HepG2 (cell line): ENCODE results near the gene GPX5. TPM values are rescaled to one million over a fixed set of nuclear protein-coding genes. Genes with fewer than 3 reads are reported as not detected.

Experiments used
- ATAC-seq: fragments of 200-7000 bp; cut with Tn5 transposase; 3 replicates; pipeline ENCODE4 v1.9.1; 2020; ENCODE audit warnings: mild to moderate bottlenecking, moderate library complexity
- BruUV-seq: library from RNA; stranded (reverse); fragments of 400-500 nt; replicated peaks from 2 replicates; lab custom pipeline; 2021; lab: Mats Ljungman, UMichigan
- CTCF ChIA-PET: fragments of 300-600 bp; formaldehyde crosslinking; extraction: SDS; loops from one replicate; lab custom pipeline; 2021; ENCODE audit warnings: low total read pairs, inconsistent platforms, low intra/inter-chr PET ratio; lab: Yijun Ruan, JAX
- POLR2A ChIA-PET: fragments of 350-600 bp; sonication (Branson Sonifier 250); formaldehyde crosslinking; loops from one replicate; lab custom pipeline; 2020; ENCODE audit warnings: antibody characterized with exemption, inconsistent platforms; lab: Yijun Ruan, JAX
- DNase-seq: peaks from one replicate; pipeline ENCODE4 v3.0.0-alpha.2; 2015; ENCODE audit warnings: low spot score
- FAIRE-seq: peaks from 3 replicates; lab custom pipeline; 2011; peaks lifted over from hg19 to GRCh38; lab: Jason Lieb, UNC
- H2AFZ ChIP-seq: one replicate; pipeline ENCODE4 v1.6.1; 2011; ENCODE audit warnings: low read length, inconsistent platforms
- H3K27ac ChIP-seq: fragments of 300-600 bp; 3 replicates; pipeline ENCODE4 v1.8.0; 2011; ENCODE audit warnings: mixed run types, mild to moderate bottlenecking, mixed read lengths, low read length, inconsistent platforms; ENCODE audit not compliant: insufficient read depth; ENCODE audit errors: extremely low read length
- H3K27me3 ChIP-seq, 2 experiments: fragments of 200-600 bp in 1 of 2; 2 replicates in 1 of 2; 3 replicates in 1 of 2; pipeline versions ENCODE4 v1.6.0 to v1.8.0; 2011; ENCODE audit warnings: low read length in 2 of 2, mild to moderate bottlenecking in 2 of 2, moderate library complexity in 2 of 2, inconsistent platforms in 1 of 2; ENCODE audit not compliant: insufficient read depth in 2 of 2, control insufficient read depth in 1 of 2
- H3K36me3 ChIP-seq, 2 experiments: fragments of 200-600 bp in 1 of 2; replicated peaks in 1 of 2; 2 replicates in 1 of 2; 3 replicates in 1 of 2; pipeline versions ENCODE4 v1.5.1 to v1.8.0; 2011; ENCODE audit warnings: low read length in 2 of 2, inconsistent platforms in 1 of 2; ENCODE audit not compliant: insufficient read depth in 2 of 2, control insufficient read depth in 1 of 2
- H3K4me1 ChIP-seq: 2 replicates; pipeline ENCODE4 v1.5.1; 2012; ENCODE audit warnings: low read length, inconsistent platforms; ENCODE audit not compliant: insufficient read depth
- H3K4me2 ChIP-seq: 2 replicates; pipeline ENCODE4 v1.6.0; 2011; ENCODE audit warnings: low read depth, low read length, inconsistent platforms
- H3K4me3 ChIP-seq, 3 experiments: fragments of 200-600 bp in 1 of 3; sonication (generic), shearing (Covaris generic) in 1 of 3; replicated peaks in 1 of 3; 2 replicates each; pipeline ENCODE4 v1.5.1; 2011 to 2016; ENCODE audit warnings: low read length in 3 of 3, inconsistent platforms in 2 of 3, low read depth in 2 of 3, mild to moderate bottlenecking in 2 of 3, control low read depth in 1 of 3, mixed read lengths in 1 of 3; ENCODE audit not compliant: insufficient read depth in 1 of 3
- H3K79me2 ChIP-seq: one replicate; pipeline ENCODE4 v1.6.1; 2011; ENCODE audit warnings: low read length, inconsistent platforms; ENCODE audit not compliant: insufficient read depth
- H3K9ac ChIP-seq: 2 replicates; pipeline ENCODE4 v1.6.0; 2011; ENCODE audit warnings: mild to moderate bottlenecking, low read depth, low read length, inconsistent platforms; ENCODE audit not compliant: insufficient read depth
- H3K9me3 ChIP-seq: 2 replicates; pipeline ENCODE4 v1.5.1; 2012; ENCODE audit warnings: mild to moderate bottlenecking, low read length
- H4K20me1 ChIP-seq: 2 replicates; pipeline ENCODE4 v1.6.0; 2011; ENCODE audit warnings: inconsistent platforms, mild to moderate bottlenecking, low read length, moderate library complexity; ENCODE audit not compliant: insufficient read depth
- HNF4G ChIP-seq, 2 experiments: sonication (generic) in 1 of 2; formaldehyde crosslinking in 1 of 2; IDR thresholded peaks; 2 replicates each; pipeline versions ENCODE4 v1.4.0 to v1.6.1; 2011 to 2020; ENCODE audit warnings: borderline replicate concordance in 2 of 2, low read depth in 2 of 2, mild to moderate bottlenecking in 2 of 2, low read length in 1 of 2, missing genetic modification reagents in 1 of 2, moderate library complexity in 1 of 2
- IKZF4 ChIP-seq: sonication (generic); formaldehyde crosslinking; IDR thresholded peaks from 2 replicates; pipeline ENCODE4 v1.5.1; 2020; ENCODE audit warnings: borderline replicate concordance, mild to moderate bottlenecking, low read depth, missing genetic modification reagents; ENCODE audit errors: not compliant biosample characterization
- MTA1 ChIP-seq: sonication (generic); formaldehyde crosslinking; IDR thresholded peaks from 2 replicates; pipeline ENCODE4 v1.4.0; 2020; ENCODE audit warnings: missing genetic modification reagents, mild to moderate bottlenecking, borderline replicate concordance
- RCOR2 ChIP-seq: IDR thresholded peaks from 2 replicates; pipeline ENCODE4 v1.6.1; 2016; ENCODE audit warnings: missing biosample characterization, missing genetic modification reagents
- ZFP37 ChIP-seq: sonication (generic); formaldehyde crosslinking; IDR thresholded peaks from 2 replicates; pipeline ENCODE4 v1.4.0; 2020; ENCODE audit warnings: missing genetic modification reagents, borderline replicate concordance
- ZNF33B ChIP-seq: sonication (generic); formaldehyde crosslinking; IDR thresholded peaks from 2 replicates; pipeline ENCODE4 v1.5.1; 2020; ENCODE audit warnings: mild to moderate bottlenecking, missing genetic modification reagents
- ZNF510 ChIP-seq: sonication (generic); formaldehyde crosslinking; IDR thresholded peaks from 2 replicates; pipeline ENCODE4 v1.4.0; 2020; ENCODE audit warnings: low read depth, mild to moderate bottlenecking, missing genetic modification reagents
- in situ Hi-C: cut with HindIII; loops from 2 replicates; pipeline ENCODE4 v1.10.0; 2017; ENCODE audit warnings: low pct_unique_long_range_greater_than_20kb; ENCODE audit not compliant: extremely low pct_ligation_motif_present
- intact Hi-C: fragments of 100-400 bp; cut with micrococcal nuclease; formaldehyde crosslinking; loops from one replicate; pipeline ENCODE4 v1.10.0; 2022; ENCODE audit not compliant: unreplicated experiment
- polyA plus RNA-seq, 8 experiments: library from polyadenylated mRNA; depleted of rRNA in 3 of 8; stranded (reverse) in 7 of 8; unstranded in 1 of 8; fragments of >200 nt; fragmentation: Illumina TruSeq in 4 of 8; extraction: Trizol in 4 of 8; gene quantifications; 2 replicates each; pipeline versions ENCODE4 v1.2.1 to v1.2.3, GENCODE V29; 2011 to 2016; ENCODE audit warnings: low read depth in 4 of 8, missing spikeins in 1 of 8, mixed read lengths in 1 of 8; ENCODE audit not compliant: insufficient read depth in 1 of 8
- total RNA-seq, 5 experiments: library from RNA; depleted of rRNA; stranded (reverse); fragments of >200 nt; fragmentation: Illumina TruSeq; extraction: Trizol; gene quantifications; 2 replicates each; pipeline ENCODE4 v1.2.3, GENCODE V29; 2016; ENCODE audit warnings: low read depth in 1 of 5
- TF ChIP-seq, protein P1 (sequence below): sonication (generic); formaldehyde crosslinking; conservative IDR thresholded peaks from 2 replicates; pipeline ENCODE4 v1.4.0; 2020; ENCODE audit warnings: missing genetic modification reagents
- TF ChIP-seq, protein P2 (sequence below): IDR thresholded peaks from 2 replicates; pipeline ENCODE4 v1.6.1; 2016; ENCODE audit warnings: mild to moderate bottlenecking, missing biosample characterization, missing genetic modification reagents

Gene GPX5
- total and polyA plus RNA-seq, 2 of the 13 experiments (the other 11 are each of a cell fraction or from before 2014, with no cell fraction given): not detected

DNA sequence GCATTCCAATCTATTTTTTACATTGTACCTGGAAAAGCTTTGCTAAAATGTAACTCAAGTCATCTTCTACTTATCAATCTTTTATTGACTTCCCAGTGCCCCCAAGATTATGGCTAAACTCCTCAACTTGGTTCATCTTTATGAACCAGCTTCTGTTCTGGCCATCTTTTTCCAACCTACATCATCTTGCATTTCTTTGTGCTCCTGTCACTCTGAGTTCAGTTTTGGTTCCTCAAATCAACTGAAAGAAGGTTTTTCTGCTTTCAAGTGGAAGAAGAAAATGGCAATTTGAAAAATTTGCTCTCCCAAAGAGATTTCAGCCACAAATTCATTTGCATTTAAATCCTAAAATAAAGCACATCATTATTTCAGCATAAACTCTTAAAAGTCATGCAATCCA lies 41.8 kb downstream of the GPX5 start:
- ATAC-seq (no peak), DNase-seq (no peak)
- ChIA-PET CTCF (no interaction called here), POLR2A (no interaction called here)
- no peaks in the 10 kb centered on the region for H3K36me3 ChIP-seq
- no peak overlapping the region for H2AFZ ChIP-seq
- H3K4me2 ChIP-seq: no peak overlapping the region
- H3K4me3 ChIP-seq: no peak overlapping the region
- H4K20me1 ChIP-seq: no peaks in the 10 kb centered on the region
- no TSS peak for BruUV-seq
- TF ChIP-seq ZNF33B (CRISPR knock-in tag) (no peak), RCOR2 (CRISPR knock-in tag) (no peak), IKZF4 (CRISPR knock-in tag) (no peak), MTA1 (CRISPR knock-in tag) (no peak), HNF4G (IDR thresholded peaks at IDR 0.05; ENCODE audit: borderline replicate concordance, low read depth, low read length) (no peak), HNF4G (CRISPR knock-in tag; IDR thresholded peaks at IDR 0.05; ENCODE audit: borderline replicate concordance, low read depth) (no peak), ZNF510 (CRISPR knock-in tag) (no peak), ZFP37 (no peak)
- TF ChIP-seq, protein P1, sequence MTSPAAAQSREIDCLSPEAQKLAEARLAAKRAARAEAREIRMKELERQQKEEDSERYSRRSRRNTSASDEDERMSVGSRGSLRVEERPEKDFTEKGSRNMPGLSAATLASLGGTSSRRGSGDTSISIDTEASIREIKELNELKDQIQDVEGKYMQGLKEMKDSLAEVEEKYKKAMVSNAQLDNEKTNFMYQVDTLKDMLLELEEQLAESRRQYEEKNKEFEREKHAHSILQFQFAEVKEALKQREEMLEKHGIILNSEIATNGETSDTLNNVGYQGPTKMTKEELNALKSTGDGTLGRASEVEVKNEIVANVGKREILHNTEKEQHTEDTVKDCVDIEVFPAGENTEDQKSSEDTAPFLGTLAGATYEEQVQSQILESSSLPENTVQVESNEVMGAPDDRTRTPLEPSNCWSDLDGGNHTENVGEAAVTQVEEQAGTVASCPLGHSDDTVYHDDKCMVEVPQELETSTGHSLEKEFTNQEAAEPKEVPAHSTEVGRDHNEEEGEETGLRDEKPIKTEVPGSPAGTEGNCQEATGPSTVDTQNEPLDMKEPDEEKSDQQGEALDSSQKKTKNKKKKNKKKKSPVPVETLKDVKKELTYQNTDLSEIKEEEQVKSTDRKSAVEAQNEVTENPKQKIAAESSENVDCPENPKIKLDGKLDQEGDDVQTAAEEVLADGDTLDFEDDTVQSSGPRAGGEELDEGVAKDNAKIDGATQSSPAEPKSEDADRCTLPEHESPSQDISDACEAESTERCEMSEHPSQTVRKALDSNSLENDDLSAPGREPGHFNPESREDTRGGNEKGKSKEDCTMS (CRISPR knock-in tag): no peak
- TF ChIP-seq, protein P2, sequence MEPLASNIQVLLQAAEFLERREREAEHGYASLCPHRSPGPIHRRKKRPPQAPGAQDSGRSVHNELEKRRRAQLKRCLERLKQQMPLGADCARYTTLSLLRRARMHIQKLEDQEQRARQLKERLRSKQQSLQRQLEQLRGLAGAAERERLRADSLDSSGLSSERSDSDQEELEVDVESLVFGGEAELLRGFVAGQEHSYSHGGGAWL (CRISPR knock-in tag): no peak
- TF ChIP-seq, all 625 proteins: peak for 0
- no peak for FAIRE-seq
- Histone ChIP-seq H3K27ac (no peak overlapping the region), H3K27me3 (no peaks in the 10 kb centered on the region), H3K9me3 (peaks cover 22% of the 10 kb centered on the region), H3K4me1 (peaks cover 20% of the 10 kb centered on the region), H3K9ac (no peak overlapping the region), H3K79me2 (no peaks in the 10 kb centered on the region)
- intact Hi-C loops (no loop called here), in situ Hi-C loops (no loop called here)
